GM21515 (cell line): ENCODE data around the gene WWC1.

Experiments used
- ATAC-seq: cut with Tn5 transposase; IDR thresholded peaks from one replicate; pipeline ENCODE4 v1.9.1; 2021; ENCODE audit not compliant: unreplicated experiment

WWC1 gene

DNA sequence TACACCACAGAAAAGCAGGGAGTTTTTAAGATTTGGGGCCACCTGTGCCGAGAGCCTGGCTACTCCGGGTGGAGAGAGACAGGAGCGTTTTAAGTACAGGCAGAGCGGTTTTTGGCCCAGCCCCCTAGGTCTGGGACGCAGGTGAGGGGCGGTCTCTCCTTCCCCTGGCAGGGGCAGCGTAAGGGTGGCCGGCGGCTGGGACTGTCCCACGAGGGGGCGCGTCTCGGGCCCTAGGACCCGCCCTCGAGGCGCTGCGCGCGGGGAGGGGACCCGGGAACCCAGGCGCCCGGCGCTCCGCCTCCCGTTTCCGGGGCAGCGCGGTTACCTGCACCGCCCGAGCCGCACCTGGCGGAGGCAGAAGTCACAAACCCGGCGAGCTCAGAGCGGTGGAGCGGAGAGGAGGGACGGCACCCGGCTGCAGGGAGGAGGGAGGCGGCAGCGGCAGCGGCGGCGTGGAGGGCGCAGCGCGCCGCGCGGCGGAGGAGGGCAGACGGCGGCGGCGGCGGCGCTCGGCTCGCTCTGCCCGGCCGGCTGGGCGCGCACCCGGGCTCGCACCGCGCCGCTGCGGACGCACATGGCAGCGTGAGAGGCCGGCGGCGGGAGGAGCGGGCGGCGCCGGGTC is at the start of gene WWC1:
WWC1 (plus strand) TSS at position 304 of the 622 bp plus-strand sequence. CDS start 508 bp downstream, outside the sequence.
- ATAC-seq: peak; percentile 83

DNA sequence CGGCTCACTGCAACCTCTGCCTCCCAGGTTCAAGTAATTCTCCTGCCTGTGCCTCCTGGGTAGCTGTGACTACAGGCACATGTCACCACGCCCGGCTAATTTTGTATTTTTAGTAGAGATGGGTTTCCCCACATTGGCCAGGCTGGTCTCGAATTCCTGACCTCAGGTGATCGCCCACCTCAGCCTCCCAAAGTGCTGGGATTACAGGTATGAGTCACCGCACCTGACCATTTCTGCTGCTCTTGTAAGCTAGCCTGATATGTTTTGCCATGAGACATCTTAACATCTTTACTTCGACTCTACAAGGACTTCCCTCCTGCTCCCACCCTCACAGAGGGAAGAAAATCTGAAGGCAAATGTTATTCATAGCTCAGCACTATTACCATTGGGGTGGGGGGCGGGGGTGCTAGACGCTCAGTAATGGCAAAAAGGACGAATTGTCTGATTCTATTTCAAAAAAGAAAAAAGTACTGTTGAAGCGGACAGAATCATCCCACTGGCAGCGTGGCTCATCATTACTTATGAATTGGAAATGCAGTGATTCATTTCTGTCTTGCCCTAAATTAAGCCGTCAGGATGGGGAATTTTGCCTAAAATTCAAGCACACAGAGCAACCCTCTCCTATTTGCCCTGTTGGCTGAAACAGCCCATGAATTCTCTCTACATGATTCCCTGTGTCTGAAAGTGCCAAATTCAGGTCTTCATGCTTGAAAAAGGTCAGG is 46.4 kb upstream of the WWC1 start:
- ATAC-seq: no peak

DNA sequence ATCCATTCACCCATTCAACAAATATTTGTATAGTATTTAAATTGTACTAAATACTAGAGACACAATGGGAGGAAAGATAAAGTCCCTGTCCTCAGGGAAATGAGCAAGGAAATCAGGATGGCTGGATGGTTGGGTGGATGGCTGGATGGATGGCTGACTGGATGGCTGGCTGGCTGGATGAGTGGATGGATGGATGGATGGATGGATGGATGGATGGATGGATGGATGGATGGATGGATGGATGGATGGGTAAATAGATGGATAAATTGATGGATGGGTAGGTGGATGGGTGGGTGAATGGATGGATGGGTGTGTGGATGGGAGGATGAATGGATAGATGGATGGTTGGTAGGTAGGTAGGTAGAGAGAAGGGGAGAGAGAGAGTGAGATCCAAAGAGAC is 41.5 kb upstream of the WWC1 start:
- ATAC-seq: no peak

DNA sequence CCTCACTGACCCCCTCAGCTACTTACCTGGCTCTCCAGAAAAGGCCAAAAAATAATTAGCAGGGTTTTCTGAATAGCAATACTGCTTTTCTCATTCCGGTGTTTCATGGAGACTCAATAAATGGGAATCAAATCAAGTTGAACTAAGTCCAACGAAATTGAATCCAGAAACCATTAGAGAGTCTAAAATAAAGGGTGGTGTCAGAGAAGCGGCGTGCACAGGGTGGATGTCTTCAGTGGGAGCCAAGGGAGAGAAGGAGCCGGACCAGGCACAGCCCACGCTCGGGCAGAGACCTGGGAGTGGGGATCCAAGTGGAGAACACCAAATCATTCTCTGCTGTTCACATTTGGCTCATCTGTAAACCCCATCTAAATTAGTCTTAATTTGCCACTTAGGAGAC is 40.2 kb upstream of the WWC1 start:
- no peak for ATAC-seq

DNA sequence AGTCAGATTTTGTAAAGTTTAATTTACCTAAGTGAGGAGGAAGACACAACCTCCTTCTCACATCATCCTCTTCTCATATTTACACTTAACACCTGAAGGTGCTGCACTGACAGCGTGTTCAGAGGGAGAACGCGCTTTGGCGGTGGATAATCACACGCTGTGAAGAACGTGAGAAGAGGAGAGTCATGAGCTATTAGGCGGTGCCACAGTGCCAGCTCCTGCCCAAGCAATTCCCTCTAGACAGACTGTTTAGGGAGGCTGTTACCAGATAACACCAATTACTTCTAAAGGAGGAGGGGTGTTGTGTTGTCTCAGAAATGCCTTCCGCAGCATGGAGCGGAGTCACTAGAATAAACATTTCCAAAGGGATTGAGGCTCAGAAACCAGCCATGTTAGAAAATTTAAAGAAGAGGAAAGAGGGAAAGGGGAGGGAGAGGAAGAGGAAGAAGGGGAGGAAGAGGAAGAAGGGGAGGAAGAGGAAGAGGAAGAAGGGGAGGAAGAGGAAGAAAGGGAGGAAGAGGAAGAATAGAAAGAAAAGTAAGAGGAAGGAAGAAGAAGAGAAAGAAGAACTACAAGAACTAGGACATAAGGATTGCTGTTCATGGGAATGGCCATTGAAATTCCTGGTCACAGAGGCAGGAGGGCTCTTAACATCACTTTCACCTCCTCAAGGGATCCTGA is 37.3 kb upstream of the WWC1 start:
- no peak for ATAC-seq

DNA sequence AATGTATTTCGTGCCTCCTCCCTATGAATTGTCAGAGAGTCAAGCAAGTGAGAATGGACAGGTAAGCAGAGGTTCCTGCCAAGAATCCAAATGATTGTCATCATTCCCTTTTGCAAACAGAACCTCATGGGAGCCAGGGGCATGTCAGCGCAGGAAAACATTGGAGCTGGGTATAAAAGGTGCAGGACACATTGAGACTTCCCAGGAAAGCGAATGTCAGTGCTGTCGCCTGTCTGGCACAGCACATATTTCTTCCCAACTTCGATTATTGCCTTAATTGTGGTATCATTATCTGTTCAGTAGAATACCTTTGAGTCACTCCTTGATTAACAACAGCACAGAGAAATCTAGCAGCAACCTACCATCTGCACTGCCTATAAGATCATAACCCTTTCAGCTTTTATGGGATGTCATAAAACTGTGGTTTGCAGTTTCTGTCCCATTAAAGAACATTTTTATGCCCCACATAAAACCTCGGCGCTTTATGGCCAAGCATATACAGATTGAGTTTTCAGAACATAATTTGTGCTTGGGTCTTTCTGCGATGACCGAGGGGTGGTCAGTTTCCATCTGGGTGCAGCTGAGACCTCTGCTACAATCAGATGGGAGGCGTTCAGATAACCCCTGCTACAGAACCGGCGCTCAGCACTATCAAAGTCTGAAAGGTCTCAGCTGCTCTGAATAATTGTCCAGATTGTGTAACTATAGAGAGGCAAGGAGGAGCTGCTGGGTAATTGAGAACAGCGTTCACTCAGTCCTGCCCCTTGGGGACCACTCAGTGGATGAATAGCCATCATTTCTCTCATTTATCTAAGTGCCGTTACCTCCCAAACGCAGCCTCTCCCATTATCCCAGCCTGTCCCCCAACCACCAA is 30.9 kb upstream of the WWC1 start:
- no peak for ATAC-seq

DNA sequence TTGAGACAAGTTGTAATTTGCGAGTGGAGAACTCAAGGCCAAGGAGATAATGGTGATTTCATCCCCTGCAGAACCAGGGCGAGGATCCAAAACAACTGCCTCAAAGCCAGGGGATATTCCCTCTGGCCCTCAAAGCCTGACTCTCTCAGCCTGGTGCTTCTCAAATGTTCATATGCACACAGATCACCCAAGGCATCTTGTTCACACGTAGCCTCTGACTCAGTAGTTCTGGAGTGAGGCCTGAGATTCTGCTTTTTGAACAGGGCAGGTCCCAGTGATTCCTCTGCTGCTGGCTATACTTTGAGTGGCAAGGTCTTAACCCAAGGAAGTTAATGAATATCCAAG is 30.2 kb upstream of the WWC1 start:
- ATAC-seq: no peak

DNA sequence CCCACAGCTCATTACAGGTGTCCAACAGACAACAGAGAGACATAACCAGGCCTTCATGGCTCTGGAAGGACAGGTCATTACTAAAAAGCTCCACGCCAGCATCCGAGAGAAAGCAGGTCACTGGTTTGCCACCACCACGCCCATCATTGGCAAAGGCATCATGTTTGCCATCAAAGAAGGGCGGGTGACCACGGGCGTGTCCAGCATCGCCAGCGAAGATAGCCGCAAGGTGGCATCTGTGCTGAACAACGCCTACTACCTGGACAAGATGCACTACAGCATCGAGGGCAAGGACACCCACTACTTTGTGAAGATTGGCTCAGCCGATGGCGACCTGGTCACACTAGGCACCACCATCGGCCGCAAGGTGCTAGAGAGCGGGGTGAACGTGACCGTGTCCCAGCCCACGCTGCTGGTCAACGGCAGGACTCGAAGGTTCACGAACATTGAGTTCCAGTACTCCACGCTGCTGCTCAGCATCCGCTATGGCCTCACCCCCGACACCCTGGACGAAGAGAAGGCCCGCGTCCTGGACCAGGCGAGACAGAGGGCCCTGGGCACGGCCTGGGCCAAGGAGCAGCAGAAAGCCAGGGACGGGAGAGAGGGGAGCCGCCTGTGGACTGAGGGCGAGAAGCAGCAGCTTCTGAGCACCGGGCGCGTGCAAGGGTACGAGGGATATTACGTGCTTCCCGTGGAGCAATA is 29.3 kb upstream of the WWC1 start:
- ATAC-seq: no peak

DNA sequence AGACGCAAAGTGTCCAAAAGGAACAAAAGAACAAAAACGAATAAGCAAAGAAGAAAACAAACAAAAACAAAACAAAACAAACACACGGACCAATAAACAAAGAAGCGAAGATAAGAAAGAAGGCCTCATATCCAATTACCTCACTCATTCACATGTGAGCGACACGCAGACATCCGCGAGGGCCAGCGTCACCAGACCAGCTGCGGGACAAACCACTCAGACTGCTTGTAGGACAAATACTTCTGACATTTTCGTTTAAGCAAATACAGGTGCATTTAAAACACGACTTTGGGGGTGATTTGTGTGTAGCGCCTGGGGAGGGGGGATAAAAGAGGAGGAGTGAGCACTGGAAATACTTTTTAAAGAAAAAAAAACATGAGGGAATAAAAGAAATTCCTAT is 28.3 kb upstream of the WWC1 start:
- ATAC-seq: no peak

DNA sequence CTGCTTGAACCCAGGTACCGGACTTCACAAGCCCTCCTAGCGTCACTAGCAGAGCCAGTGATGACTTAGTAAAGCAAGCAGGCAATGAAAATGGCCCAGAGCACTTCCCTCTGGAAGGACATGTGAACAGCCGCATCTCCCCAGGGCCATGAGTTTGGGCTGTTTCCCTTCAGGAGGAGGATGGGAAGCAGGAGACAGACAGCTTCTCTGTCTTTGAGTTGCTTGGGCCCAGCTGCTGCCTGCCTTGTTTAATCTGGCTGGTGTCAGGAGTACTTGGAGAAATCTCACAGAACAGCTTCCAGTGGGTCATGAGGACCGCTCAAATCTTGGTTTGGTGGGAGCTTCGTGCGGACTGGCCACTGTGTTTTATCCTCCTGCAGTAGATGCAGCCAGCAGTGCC is 25.4 kb upstream of the WWC1 start:
- no peak for ATAC-seq

DNA sequence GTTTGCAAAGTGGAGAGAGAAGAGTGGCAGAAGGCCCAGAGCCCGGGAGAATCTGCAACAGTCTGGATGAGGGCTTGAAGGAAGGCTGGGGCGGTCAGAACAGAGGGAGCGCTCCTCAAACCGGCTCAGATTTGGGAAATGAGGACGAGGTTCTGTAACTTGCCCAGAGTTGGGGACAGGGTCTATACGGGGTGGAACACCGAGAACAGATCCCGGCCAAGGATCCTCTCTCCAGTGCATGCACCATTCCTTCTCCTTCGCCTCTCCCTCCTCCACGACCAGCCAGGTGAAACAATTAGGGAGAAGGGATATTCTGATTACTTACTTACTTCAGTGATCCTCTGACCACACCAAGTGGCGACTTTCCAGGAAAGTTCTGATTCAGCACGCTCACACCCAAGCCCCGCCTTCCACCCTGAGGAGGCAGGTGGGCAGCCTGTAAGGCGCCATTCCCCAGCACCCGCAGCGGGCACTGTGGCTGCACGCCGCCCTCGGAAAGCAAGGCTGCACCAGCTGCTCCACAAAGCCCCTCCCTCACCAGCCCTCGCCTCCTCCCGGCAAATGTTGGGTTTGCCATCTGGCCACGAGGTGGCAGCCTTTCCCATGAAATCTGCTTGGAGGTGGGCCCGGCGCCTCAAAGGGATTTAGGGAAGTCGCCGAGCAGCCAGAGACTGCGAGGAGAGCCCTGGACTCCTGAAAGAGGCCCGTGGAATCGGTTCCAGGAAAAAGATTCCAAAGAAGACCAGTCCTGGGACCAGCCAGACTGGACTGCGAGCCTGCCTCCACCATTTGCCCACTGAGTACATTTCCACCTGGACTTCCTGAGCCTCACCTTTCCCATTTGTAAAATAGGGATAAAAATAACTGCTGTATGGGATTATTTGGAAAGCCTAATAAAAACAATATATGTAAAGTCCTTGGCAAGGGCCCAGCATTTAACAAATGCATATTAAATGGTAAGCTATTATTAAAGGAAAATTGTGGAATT is 22.2 kb upstream of the WWC1 start:
- ATAC-seq: peak; percentile 81

DNA sequence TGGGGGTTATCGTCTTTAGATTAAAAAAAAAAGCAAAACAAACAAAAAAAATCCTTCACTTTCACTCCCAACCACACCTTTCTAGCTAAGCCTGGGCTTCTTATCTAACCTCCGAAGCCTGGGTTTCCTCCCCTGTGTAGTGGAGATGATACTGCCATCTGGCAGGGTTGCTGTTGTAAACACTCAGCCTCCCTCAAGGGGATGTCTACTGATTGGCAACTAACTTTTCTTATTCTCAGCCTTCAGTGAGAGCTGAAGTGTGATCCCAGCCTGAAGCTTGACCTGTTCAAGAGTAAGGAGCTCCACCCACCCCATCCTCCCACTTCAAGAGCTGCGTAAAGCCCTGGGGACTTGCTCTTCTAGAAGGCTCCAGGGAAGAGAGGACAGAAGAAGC is 21.5 kb upstream of the WWC1 start:
- peak; percentile 51 for ATAC-seq

DNA sequence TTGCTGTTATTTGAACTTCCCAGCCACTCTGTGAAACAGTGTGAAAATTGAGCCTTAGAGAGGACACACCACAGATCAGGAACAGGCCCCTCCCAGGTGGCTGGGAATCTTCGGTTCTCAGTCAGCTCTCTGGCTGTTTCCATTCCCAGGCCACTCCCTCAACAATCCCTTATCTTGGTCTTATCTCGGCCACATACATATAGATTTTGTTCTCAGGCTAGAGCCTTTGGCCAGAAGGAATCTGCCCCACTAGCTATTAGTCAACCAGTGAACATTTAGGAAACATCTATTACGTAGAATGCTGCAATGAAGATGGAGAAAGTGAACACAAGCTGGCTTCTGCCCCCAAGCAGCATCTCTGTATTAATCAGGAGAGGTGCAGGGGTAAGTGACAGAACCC is 21.0 kb upstream of the WWC1 start:
- no peak for ATAC-seq

DNA sequence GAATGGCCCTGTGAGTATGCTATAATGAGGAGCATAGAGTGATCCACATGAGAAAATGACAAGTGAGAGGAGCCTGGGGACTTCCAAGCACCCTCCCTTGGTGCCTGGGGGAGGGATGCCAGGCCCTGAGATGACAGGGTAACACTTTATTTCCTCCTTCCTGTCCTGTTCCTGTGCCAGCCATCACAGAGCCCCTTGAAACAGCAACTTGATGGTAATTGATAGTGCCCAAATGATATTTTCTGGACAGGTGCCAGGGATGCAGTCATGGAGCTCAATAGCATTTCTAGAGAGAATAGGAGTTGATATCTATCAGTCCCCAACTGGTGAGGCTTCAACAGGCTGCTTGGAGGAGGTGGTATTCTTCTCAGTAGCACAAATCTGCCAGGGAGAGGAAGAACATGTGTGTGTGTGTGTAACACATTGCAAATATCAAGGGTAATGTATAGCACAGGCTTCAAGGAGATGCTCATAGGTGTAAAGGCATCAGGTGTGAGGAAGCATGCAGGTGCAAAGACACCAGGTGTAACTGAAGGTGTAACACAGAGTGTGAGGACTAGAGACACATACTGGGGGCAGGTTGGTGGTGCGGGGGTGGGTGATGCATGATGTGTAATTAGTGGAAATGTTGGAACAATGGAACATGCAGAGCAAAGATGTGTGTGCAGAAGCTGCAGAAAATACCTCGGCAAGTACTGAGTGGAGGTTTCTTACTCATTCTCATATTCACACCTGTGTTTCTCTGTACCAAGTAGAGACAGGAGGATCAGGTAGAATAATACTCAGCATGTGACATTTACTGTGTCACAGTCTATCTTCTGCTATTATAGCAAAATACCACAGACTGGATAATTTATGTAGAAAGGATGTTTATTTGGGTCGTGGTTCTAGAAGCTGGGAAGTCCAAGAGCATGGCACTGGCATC is 18.1 kb upstream of the WWC1 start:
- no peak for ATAC-seq

DNA sequence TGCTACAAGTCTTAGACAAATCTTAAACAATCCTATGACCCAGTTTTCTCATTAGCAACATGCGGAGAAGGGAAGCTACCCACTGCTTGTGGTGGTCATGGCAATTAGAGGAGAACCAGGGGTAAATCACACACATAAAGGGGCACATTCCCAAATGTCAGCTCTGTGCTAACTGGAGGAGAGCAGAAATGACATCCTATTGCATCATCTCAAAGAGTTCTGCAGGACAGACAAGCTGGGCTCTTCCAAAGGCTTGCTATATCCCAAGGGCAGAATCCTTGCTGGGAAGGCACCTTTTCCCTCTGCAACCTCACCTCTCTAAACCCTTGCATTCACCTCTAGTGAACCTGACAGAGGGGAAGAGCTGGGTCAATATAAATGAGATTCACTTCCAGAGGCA is 17.0 kb upstream of the WWC1 start:
- ATAC-seq: no peak

DNA sequence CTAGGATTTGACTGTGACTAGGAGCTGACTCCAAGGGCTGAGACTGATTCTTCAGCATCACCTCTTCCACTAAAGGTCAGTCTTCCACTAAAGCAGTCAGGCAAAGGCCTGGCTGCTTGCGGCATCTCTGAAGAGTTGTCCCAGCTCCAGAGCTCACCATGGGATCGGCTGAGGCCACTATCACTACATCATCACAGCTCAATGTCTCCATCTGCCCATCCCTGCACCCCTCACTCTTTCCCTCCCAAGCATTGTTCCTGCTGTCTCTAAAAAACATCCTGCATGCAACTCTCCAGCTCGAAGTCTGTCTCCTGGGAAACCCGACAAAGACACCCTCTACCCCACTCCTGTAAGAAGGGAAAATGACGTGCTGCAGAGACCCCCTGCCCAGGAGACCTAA is 15.5 kb upstream of the WWC1 start:
- no peak for ATAC-seq

DNA sequence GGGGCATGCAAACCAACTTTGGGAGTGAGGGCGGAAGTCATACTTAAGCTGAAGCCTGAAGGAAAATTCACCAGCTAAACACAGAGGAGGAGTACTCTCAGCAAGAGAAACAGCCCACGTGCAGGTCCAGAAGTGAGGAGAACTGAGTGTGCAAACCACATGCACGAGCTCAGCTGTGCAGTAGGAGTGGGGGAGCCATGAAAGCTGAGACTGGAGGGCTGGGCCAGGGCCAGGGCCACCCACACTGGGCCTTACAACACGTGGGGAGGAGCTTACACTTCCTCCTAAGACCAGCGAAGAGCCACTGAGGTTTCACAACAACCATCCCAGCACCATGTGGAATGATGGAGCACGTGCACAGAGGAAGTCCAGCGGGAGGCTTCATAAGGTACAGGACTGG is 9.3 kb upstream of the WWC1 start:
- no peak for ATAC-seq

DNA sequence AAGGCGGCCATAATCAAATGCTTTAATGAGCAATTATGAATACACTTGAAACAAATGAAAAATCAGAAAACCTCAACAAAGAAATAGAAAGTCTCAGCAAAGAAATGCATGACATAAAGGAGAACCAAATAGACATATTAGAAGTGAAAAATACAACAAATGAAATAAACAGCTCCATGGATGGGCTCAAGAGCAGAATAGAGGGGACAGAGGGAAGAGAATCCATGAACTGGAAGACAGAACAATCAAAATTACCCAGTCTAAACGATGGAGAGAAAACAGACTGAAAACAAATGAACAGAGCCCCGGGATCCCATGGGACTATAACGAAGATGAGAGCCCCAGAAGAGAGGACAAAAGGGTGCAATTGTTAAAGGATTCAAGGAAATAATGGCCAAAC is 6.6 kb upstream of the WWC1 start:
- no peak for ATAC-seq

DNA sequence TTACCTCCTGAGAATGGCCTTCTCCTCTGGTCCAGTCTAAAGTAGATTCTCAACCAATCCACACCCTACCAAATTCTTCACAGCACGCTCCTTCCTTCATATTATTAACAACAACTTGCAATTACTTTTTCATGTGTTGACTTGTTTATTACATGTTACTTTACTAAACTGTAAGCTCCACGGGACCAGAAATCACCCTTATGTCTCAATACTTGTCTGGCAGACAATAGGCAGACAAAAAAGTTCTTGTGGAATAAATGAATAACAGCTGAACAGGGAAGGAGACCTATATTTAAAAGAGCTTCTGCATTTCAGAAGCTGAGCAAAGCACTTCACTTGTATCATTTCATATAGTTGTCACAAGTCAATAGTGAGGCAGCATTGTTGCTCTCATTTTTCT is 5.7 kb upstream of the WWC1 start:
- ATAC-seq: no peak
